Measurements from ENCODE around the gene NTM.

The NTM gene

GRCh38 chr11:131880976-131881375 lies 510.6 kb downstream of the NTM start:
- no peak overlapping the region for H2BK12ac ChIP-seq (ENCODE audit: low read length)
- no peak overlapping the region for H3K4me2 ChIP-seq (ENCODE audit: insufficient read depth, low read length, poor library complexity, severe bottlenecking)
- no peak overlapping the region for H3K14ac ChIP-seq (ENCODE audit: low read length)
- H3K18ac ChIP-seq (ENCODE audit: low read length): no peak overlapping the region
- no peak overlapping the region for H3K9ac ChIP-seq (ENCODE audit: low read depth, low read length, poor library complexity)
- no peak overlapping the region for H3K4ac ChIP-seq (ENCODE audit: low read length)
- no peaks in the 10 kb centered on the region for H3K36me3 ChIP-seq (replicated peaks in 1 of 2; ENCODE audit: control insufficient read depth in 2 of 2, insufficient read depth in 2 of 2, low read length in 2 of 2)
- WGBS, 2 donors (ENCODE audit: extremely low coverage in 2 of 2, insufficient read length in 2 of 2, insufficient replicate concordance in 1 of 2): no CpG with 5 or more reads among the region's 6 CpGs
- no peak for DNase-seq (ENCODE audit: low spot score)
- H3K79me1 ChIP-seq (ENCODE audit: low read depth, low read length): no peaks in the 10 kb centered on the region
- no peak overlapping the region for H4K8ac ChIP-seq (ENCODE audit: low read depth, low read length)
- no peak overlapping the region for H3K23ac ChIP-seq (ENCODE audit: low read depth, low read length, poor library complexity)
- H2AFZ ChIP-seq (ENCODE audit: low read length): no peak overlapping the region
- no peak overlapping the region for H2BK120ac ChIP-seq (ENCODE audit: low read depth, low read length)
- H3K9me3 ChIP-seq (replicated peaks in 1 of 2; ENCODE audit: control insufficient read depth in 2 of 2, insufficient read depth in 1 of 2, low read depth in 1 of 2, low read length in 2 of 2): no peaks in the 10 kb centered on the region
- H2BK15ac ChIP-seq (ENCODE audit: low read length): no peak overlapping the region
- no peak overlapping the region for H3K4me3 ChIP-seq (ENCODE audit: low read length in 2 of 2)
- no peak overlapping the region for H2BK5ac ChIP-seq (ENCODE audit: low read length)
- peaks cover 0 to 3% of the 10 kb centered on the region in 2 donors for H3K4me1 ChIP-seq (ENCODE audit: control insufficient read depth in 2 of 2, insufficient read depth in 1 of 2, low read depth in 1 of 2, low read length in 2 of 2)
- no peak overlapping the region for H2AK5ac ChIP-seq (ENCODE audit: low read depth, low read length)
- H4K91ac ChIP-seq (ENCODE audit: low read depth, low read length, poor library complexity): no peak overlapping the region
- no peak overlapping the region for H3K27ac ChIP-seq (replicated peaks; ENCODE audit: low read length)
- peaks cover 0 to 4% (median 0%) of the 10 kb centered on the region in 3 experiments for H3K27me3 ChIP-seq (ENCODE audit: control insufficient read depth in 3 of 3, insufficient read depth in 3 of 3, low read depth in 1 of 3, low read length in 3 of 3)

- Histone ChIP-seq H3K4ac (ENCODE audit: low read length) (no peak overlapping the region), H3K18ac (ENCODE audit: low read length) (no peak overlapping the region), H2AFZ (ENCODE audit: low read length) (no peak overlapping the region), H2BK15ac (ENCODE audit: low read length) (no peak overlapping the region), H3K79me1 (ENCODE audit: low read depth, low read length) (no peaks in the 10 kb centered on the region), H4K91ac (ENCODE audit: low read depth, low read length, poor library complexity) (no peak overlapping the region), H3K36me3 (replicated peaks in 1 of 2; ENCODE audit: control insufficient read depth in 2 of 2, insufficient read depth in 2 of 2, low read length in 2 of 2) (no peaks in the 10 kb centered on the region), H3K4me3 (ENCODE audit: low read length in 2 of 2) (no peak overlapping the region), H2AK5ac (ENCODE audit: low read depth, low read length) (no peak overlapping the region), H3K9ac (ENCODE audit: low read depth, low read length, poor library complexity) (no peak overlapping the region), H3K4me1 (ENCODE audit: control insufficient read depth in 2 of 2, insufficient read depth in 1 of 2, low read depth in 1 of 2, low read length in 2 of 2) (peaks cover 0 to 7% of the 10 kb centered on the region in 2 donors), H3K23ac (ENCODE audit: low read depth, low read length, poor library complexity) (no peak overlapping the region), H2BK12ac (ENCODE audit: low read length) (no peak overlapping the region), H2BK5ac (ENCODE audit: low read length) (no peak overlapping the region), H3K4me2 (ENCODE audit: insufficient read depth, low read length, poor library complexity, severe bottlenecking) (no peak overlapping the region), H3K14ac (ENCODE audit: low read length) (no peak overlapping the region), H2BK120ac (ENCODE audit: low read depth, low read length) (no peak overlapping the region), H3K27ac (replicated peaks; ENCODE audit: low read length) (no peak overlapping the region), H3K27me3 (ENCODE audit: control insufficient read depth in 3 of 3, insufficient read depth in 3 of 3, low read depth in 1 of 3, low read length in 3 of 3) (peaks cover 0 to 10% (median 0%) of the 10 kb centered on the region in 3 experiments), H4K8ac (ENCODE audit: low read depth, low read length) (no peak overlapping the region), H3K9me3 (replicated peaks in 1 of 2; ENCODE audit: control insufficient read depth in 2 of 2, insufficient read depth in 1 of 2, low read depth in 1 of 2, low read length in 2 of 2) (no peaks in the 10 kb centered on the region)
- WGBS, 2 donors (ENCODE audit: extremely low coverage in 2 of 2, insufficient read length in 2 of 2, insufficient replicate concordance in 1 of 2): no CpG with 5 or more reads among the region's 6 CpGs
- DNase-seq (ENCODE audit: low spot score): no peak
Measured at GRCh38 chr11:131883332-131883731, 512.9 kb downstream of the NTM start.

- Histone ChIP-seq H4K8ac (ENCODE audit: low read depth, low read length) (no peak overlapping the region), H3K4me2 (ENCODE audit: insufficient read depth, low read length, poor library complexity, severe bottlenecking) (no peak overlapping the region), H3K4me1 (ENCODE audit: control insufficient read depth in 2 of 2, insufficient read depth in 1 of 2, low read depth in 1 of 2, low read length in 2 of 2) (peaks cover 4 to 17% of the 10 kb centered on the region in 2 donors), H3K9me3 (replicated peaks in 1 of 2; ENCODE audit: control insufficient read depth in 2 of 2, insufficient read depth in 1 of 2, low read depth in 1 of 2, low read length in 2 of 2) (no peaks in the 10 kb centered on the region), H2BK120ac (ENCODE audit: low read depth, low read length) (no peak overlapping the region), H3K27me3 (ENCODE audit: control insufficient read depth in 3 of 3, insufficient read depth in 3 of 3, low read depth in 1 of 3, low read length in 3 of 3) (peaks cover 0 to 10% (median 0%) of the 10 kb centered on the region in 3 experiments), H2BK12ac (ENCODE audit: low read length) (no peak overlapping the region), H2AK5ac (ENCODE audit: low read depth, low read length) (no peak overlapping the region), H3K27ac (replicated peaks; ENCODE audit: low read length) (no peak overlapping the region), H3K4me3 (ENCODE audit: low read length in 2 of 2) (no peak overlapping the region), H4K91ac (ENCODE audit: low read depth, low read length, poor library complexity) (no peak overlapping the region), H3K4ac (ENCODE audit: low read length) (no peak overlapping the region), H3K23ac (ENCODE audit: low read depth, low read length, poor library complexity) (no peak overlapping the region), H3K79me1 (ENCODE audit: low read depth, low read length) (no peaks in the 10 kb centered on the region), H3K9ac (ENCODE audit: low read depth, low read length, poor library complexity) (no peak overlapping the region), H2BK15ac (ENCODE audit: low read length) (no peak overlapping the region), H3K36me3 (replicated peaks in 1 of 2; ENCODE audit: control insufficient read depth in 2 of 2, insufficient read depth in 2 of 2, low read length in 2 of 2) (no peaks in the 10 kb centered on the region), H3K14ac (ENCODE audit: low read length) (no peak overlapping the region), H2BK5ac (ENCODE audit: low read length) (no peak overlapping the region), H2AFZ (ENCODE audit: low read length) (no peak overlapping the region), H3K18ac (ENCODE audit: low read length) (no peak overlapping the region)
- no peak for DNase-seq (ENCODE audit: low spot score)
- no CpG with 5 or more reads among the region's 8 CpGs for WGBS, 2 donors (ENCODE audit: extremely low coverage in 2 of 2, insufficient read length in 2 of 2, insufficient replicate concordance in 1 of 2)
Measured at GRCh38 chr11:131884461-131885073, 514.2 kb downstream of the NTM start.

GRCh38 chr11:131885431-131885830 lies 515.0 kb downstream of the NTM start:
- Histone ChIP-seq H3K4ac (ENCODE audit: low read length) (no peak overlapping the region), H2BK12ac (ENCODE audit: low read length) (no peak overlapping the region), H3K27ac (replicated peaks; ENCODE audit: low read length) (no peak overlapping the region), H2BK5ac (ENCODE audit: low read length) (no peak overlapping the region), H2BK15ac (ENCODE audit: low read length) (no peak overlapping the region), H2AFZ (ENCODE audit: low read length) (no peak overlapping the region), H3K4me2 (ENCODE audit: insufficient read depth, low read length, poor library complexity, severe bottlenecking) (no peak overlapping the region), H3K27me3 (ENCODE audit: control insufficient read depth in 3 of 3, insufficient read depth in 3 of 3, low read depth in 1 of 3, low read length in 3 of 3) (peaks cover 0 to 10% (median 0%) of the 10 kb centered on the region in 3 experiments), H3K9me3 (replicated peaks in 1 of 2; ENCODE audit: control insufficient read depth in 2 of 2, insufficient read depth in 1 of 2, low read depth in 1 of 2, low read length in 2 of 2) (no peaks in the 10 kb centered on the region), H3K14ac (ENCODE audit: low read length) (no peak overlapping the region), H2AK5ac (ENCODE audit: low read depth, low read length) (no peak overlapping the region), H3K18ac (ENCODE audit: low read length) (no peak overlapping the region), H3K9ac (ENCODE audit: low read depth, low read length, poor library complexity) (no peak overlapping the region), H3K4me3 (ENCODE audit: low read length in 2 of 2) (no peak overlapping the region), H4K8ac (ENCODE audit: low read depth, low read length) (no peak overlapping the region), H3K79me1 (ENCODE audit: low read depth, low read length) (no peaks in the 10 kb centered on the region), H2BK120ac (ENCODE audit: low read depth, low read length) (no peak overlapping the region), H4K91ac (ENCODE audit: low read depth, low read length, poor library complexity) (no peak overlapping the region), H3K23ac (ENCODE audit: low read depth, low read length, poor library complexity) (no peak overlapping the region), H3K36me3 (replicated peaks in 1 of 2; ENCODE audit: control insufficient read depth in 2 of 2, insufficient read depth in 2 of 2, low read length in 2 of 2) (no peaks in the 10 kb centered on the region), H3K4me1 (ENCODE audit: control insufficient read depth in 2 of 2, insufficient read depth in 1 of 2, low read depth in 1 of 2, low read length in 2 of 2) (peaks cover 8 to 24% of the 10 kb centered on the region in 2 donors)
- WGBS, 2 donors (ENCODE audit: extremely low coverage in 2 of 2, insufficient read length in 2 of 2, insufficient replicate concordance in 1 of 2): no CpG with 5 or more reads among the region's 7 CpGs
- DNase-seq (ENCODE audit: low spot score): no peak

Data from neuronal stem cell (in vitro differentiated cells).